HT1080 (cell line): ENCODE results near the gene NOBOX. TPM values are rescaled to one million over a fixed set of nuclear protein-coding genes. Genes with fewer than 3 reads are reported as not detected.
"Not testable (repeated sequence)": the region's sequence is repeated elsewhere in the genome, so short reads cannot be mapped to it uniquely, and the experiment has no call there.

ENCODE experiments used
- DNase-seq: peaks from one replicate; pipeline ENCODE4 v3.0.0-alpha.2; 2015; ENCODE audit warnings: low read depth
- total RNA-seq: library from RNA; depleted of rRNA; stranded (reverse); fragments of >200 nt; shearing (Covaris generic); gene quantifications from 2 replicates; pipeline ENCODE4 v1.2.3, GENCODE V29; 2014

NOBOX gene
- total RNA-seq, 1 experiment from 2014 or later, result not detected

DNA sequence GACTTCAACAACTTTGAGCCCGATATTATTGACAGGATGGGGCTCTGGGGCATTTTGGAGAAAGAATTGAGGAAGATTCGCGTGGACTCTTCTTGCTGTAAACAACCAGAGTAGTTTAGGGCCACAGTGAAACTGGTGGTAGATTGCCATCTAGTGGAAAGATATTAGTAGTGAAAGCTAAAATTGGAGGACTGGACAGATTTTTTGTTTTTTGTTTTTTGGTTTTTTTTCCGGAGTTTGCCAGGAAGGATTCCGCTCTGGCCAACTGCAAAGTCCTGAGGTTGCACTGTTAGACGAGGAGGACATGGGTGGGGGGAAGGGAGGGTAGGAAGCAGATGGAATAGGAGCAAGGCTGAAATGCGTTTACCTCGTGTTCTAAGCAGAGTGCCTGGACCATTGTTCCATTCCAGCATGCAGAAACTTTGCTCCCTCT, 11.7 kb downstream of the NOBOX start:
- peak; percentile 62 for DNase-seq

DNA sequence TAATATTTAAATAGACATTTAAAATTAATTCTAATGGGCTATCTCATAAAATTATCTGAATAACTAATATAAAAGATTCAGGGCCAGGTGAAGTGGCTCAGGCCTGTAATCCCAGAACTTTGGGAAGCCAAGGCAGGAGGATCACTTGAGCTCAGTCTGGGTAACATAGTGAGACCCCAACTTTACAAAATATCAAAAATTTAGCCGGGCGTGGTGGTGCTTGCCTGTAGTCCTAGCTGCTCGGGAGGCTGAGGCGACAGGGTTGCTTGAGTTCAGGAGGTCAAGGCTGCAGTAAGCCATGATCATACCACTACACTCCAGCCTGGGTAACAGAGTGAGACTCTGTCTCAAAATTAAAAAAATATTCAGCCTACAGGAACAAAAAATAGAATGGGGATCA, 12.5 kb downstream of the NOBOX start:
- DNase-seq, result no peak

DNA sequence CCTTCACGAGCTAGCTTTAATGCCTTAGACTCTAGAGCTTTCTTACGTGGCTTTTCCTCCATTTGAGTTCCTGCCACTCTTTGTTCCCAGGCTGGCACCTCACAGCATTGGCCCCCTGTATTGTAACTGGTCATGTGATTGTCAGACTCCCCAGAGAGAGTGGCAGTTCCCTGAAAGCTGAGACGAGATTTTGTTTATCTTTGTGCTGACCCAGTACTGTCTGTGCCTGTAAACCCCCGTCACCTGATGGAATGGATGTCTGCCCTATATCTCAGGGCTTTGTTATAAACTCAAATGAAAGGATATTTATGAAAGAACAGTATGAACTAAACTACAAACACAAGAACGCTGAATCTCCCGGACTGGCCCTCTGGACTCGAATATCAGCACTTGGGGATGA, 13.0 kb downstream of the NOBOX start:
- DNase-seq, result no peak

DNA sequence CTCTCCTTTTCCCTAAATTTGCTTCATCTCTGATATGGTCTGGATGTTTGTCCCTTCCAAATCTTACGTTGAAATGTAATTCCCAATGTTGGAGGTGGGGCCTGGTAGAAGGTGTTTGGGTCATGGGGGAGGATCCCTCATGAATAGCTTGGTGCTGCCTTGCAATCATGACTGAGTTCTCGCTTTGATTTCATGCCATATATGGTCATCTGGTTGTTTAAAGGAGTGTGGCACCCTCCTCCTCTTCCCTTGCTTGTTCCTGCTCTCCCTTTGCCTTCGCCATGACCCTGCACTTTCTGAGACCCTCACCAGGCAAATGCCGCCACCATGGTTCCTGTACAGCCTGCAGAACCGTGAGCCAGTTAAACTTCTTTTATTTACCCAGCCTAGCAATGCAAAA, 14.5 kb downstream of the NOBOX start:
- no peak for DNase-seq

DNA sequence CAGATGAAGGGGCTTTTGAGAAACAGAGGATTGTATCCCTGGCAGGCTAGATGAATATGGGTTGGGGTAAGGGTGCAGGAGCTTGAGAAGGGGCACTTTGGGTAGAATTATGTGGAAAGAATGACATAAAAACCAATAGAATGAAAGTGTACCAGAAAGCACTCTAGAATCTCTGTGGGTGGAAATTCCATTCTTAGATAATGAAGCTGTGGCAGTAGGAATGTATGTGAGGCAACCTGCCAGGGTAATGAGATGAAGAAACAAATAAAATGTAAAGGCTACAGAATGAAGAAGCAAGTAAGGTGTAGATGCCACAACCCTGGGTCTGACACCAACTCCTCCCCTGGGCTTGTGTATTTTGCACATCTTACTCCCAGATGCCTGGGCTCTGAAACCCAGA, 16.8 kb downstream of the NOBOX start:
- no peak for DNase-seq

DNA sequence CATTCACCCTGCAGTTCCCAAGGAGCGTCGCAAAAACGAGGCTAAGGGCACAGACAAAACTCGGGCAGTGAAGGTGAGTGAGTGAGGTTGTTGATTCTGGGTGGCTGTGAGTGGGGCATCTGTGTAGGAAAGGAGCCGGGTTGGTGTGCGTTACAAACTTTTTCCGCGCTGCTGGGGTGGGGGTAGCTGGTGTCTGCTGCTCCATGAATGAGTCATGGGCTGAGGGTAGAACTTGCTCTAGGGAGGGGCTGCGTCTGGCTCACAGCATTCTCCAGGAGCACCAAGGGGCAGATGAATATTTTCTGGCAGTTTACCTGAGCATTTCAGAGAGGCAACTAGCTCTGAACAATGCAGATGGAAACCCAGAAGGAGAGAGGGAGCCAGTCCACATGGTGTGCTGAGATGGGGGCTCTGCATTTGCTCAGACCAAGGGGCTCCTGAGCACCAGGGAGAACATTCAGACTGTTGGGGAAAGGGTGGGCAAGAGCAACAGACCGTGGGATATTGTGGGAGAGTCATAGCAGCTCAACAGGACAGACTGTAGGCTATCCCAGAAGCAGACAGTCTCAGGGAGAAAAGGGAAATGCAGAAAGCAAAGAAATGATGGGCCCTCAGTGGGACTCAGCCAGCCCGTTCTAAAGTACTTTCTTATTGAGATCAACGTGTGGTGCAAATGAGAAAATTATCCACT, 18.8 kb downstream of the NOBOX start:
- DNase-seq, result peak; percentile 70

DNA sequence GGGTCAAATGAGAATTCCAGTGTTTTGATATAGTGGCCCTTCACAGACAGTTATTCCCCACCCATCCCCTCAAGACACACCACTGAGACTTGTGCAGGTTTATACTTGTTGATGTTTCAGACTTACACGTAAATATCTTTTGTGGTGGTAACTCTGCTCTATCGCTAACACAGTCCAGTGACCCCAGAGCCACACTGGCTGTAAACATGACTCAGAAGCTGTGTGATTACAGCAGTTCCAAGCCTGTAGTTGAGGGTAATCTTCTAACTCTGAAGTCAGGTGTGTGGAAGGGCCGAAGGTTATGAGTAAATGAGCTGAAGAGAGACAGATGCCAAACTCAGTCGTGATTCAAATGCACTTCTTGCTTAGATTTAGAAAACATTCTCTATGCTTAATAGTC, 19.4 kb downstream of the NOBOX start:
- peak; percentile 33 for DNase-seq

DNA sequence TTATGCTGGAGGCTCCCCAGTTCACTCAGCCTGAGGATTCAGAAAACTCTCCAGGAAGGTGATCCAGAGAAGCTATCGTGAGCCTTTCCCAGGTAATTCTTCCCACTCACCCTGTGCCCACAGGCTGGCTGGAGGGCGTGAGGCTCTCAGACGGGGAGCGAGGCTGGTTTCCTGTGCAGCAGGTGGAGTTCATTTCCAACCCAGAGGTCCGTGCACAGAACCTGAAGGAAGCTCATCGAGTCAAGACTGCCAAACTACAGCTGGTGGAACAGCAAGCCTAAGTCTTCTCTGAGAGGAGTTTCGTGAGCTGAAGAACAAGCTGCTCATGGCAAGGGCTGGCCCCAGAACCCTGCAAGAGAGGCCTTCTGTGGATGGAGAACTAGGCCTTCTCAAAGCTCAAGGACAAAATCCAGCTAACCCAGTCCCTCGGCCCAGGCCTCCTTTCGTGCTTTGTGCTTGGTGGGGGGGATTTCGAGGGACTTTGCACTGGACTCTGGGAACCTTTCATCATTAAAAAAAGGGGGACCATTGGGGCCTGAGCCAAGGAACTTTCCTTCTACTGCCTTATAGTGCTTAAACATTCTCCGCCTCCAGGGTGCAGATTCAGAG, 23.6 kb downstream of the NOBOX start:
- no peak for DNase-seq

DNA sequence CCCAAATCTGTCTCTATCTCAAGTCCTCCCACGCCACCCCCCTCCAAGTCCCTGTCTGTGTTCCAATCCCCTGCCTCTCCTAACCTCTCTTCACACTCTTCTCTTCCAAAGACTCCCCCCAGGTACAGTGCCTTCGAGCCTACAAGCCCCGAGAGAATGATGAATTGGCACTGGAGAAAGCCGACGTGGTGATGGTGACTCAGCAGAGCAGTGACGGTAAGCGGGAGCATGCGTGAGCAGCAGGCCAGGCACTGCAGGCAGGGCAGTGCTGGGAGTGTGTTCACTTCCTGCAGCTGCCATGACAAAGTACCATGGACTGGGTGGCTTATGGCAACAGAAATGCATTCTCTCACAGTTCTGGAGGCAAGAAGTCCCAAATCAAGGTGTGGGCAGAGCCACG, 24.8 kb downstream of the NOBOX start:
- peak; percentile 56 for DNase-seq

DNA sequence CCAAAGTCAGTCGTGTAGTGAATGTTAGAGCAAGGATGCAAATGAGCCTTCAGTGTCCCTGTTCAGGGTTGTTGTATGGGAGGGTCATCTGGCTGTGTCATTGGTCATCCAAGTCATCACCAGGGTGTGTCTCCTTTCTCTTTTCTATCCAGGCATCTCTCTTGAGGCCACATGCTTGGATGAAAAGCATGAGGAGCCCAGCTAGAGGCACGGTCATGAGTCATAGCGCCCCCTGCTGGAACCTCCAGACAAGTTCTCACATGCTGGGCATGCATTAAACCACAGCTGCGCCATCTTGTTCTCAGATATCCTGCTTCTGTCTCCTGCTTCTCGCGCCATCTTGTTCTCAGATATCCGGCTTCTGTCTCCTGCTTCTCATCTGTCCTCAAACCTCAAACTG, 34.3 kb downstream of the NOBOX start:
- not testable (repeated sequence) for DNase-seq

DNA sequence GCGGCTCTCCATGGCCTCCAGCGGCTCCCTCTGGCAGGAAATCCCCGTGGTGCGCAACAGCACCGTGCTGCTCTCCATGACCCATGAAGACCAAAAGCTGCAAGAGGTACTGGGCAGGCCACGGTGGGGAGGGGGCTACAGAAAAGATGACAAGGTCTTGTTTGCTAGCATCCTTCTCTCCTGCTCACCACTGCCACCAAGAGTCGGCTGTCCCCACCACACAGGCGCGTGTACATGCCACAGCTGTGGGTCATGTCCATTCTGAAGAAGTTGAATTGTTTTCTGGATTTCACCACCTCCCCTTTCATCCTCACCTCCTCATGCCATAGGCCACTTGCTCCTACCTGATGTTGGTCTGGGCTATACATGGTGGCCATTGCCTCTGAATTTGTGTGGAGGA, 36.2 kb downstream of the NOBOX start:
- not testable (repeated sequence) for DNase-seq

DNA sequence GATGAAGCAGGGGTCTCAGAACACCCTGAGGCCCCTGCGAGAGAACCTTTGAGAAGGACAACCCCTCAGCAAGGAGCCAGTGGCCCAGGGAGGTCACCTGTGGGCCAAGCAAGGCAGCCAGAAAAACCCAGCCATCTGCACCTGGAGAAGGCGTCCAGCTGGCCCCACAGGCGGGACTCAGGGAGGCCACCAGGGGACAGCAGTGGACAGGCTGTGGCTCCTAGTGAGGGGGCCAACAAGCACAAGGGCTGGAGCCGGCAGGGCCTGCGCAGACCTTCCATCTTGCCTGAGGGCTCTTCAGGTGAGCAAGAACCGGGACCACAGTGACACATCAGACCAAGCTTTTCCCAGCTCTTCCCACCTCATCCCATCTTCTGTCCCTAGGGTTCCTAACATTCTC, 38.0 kb downstream of the NOBOX start:
- not testable (repeated sequence) for DNase-seq

DNA sequence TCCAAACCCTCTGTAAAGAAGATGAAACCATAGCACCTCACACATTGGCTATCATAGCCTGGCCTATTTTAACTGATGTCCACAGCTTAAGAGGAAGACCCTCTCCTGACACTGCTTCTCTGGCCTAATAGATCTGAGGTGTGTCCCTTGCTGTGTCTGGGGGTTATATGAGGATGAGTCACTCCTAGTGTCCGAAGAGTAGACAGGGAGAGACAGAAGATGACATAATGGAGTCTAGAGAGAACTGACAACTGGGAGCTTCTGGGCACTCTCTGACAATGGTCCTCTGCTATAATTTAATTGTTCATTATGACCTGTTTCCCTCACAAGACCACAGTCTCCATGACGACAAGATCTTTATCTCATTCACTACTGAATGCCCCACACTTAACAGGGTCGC, 41.4 kb downstream of the NOBOX start:
- not testable (repeated sequence) for DNase-seq

DNA sequence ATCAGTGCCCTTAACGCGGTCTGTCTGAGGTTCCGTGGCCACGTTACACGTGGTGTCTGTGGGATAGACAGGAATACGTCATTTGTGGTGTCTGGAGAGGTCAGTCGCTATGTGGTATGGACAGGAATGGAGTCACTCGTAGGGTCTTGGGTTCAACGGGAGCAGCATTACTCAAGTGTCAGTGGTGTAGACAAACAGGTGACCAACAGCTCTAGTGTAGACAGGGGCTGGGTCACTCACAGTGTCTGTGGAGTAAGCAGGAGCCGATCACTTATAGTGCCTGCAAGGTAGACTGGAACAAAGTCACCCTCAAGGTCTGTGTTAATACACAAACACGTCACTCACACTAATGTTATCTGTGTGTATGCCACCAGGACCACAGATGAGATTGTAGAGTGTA, 46.6 kb downstream of the NOBOX start:
- not testable (repeated sequence) for DNase-seq

DNA sequence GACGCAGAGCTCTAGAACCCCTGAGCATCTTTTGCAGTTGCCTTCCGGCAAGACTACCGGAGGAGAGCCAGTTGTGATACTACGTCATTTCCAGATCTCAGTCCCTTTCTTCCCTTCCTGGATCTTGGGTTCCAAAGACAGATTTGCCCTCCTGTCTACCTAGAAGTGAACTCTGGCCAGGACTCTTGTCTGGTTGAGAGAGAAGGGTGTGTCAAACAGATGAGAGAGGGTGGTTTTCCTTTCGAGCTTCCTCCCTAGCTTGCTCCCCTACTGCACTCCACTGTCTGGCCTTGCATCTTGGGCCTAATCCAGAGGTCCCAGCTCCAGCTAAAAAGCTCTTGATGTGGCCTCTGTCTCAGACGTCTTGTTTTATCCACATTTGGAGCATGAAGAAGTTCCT, 47.3 kb downstream of the NOBOX start:
- DNase-seq, result not testable (repeated sequence)

DNA sequence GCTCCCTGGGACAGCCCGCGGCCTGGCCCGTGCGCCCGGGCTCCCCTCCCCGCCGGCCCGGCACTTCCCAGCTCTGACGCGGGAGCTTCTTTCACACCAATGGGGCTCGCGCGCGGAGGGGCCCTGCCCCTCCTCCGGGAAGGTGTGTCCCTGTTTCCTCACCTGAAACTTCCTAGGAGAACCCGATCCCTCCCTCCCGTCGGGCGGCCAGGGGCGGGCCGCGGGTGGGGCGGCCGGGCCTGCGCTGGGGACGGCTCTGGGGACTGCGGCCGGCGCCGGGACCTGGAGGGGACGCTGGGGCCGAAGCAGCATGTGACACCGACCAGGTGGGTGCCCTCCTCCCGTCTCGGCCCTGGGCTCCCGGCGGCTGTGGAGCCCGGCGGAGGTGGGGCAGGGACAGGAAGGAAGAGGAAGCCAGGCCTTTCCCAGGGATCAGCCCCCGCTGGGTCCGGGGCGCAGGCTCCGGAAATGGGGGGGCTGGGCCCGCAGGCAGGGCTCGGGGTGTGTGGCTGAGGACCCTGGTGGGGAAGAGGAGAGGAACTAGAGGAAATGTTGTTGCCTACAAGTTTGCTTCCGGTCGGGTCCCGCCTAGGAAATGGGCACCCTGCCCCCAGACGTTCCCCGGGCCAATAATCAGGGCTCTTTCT, 48.2 kb downstream of the NOBOX start, which contains the start of gene ARHGEF5:
ARHGEF5 (plus strand) TSS at position 227 of the 647 bp plus-strand sequence. CDS start 7,268 bp downstream, outside the sequence.
- not testable (repeated sequence) for DNase-seq

DNA sequence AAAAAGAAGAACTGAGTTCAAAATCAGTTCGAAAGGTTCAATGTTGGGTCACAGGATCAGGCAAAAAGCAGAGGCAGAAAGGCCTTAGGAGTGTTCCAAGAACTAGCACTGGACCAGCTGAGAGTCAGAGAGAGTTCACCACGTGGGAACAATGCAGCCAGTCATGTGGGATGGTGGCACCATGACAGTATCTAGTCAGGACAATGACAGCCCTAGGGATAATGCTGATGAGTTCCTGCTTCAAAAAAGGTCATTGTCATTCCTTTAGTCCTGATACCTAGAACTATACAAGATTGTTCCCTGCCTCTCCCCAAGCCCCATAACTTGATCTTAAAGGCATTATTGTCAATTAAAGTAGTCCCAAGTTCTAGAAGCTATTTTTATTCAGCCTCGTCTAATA, 51.8 kb downstream of the NOBOX start:
- peak; percentile 0 for DNase-seq

DNA sequence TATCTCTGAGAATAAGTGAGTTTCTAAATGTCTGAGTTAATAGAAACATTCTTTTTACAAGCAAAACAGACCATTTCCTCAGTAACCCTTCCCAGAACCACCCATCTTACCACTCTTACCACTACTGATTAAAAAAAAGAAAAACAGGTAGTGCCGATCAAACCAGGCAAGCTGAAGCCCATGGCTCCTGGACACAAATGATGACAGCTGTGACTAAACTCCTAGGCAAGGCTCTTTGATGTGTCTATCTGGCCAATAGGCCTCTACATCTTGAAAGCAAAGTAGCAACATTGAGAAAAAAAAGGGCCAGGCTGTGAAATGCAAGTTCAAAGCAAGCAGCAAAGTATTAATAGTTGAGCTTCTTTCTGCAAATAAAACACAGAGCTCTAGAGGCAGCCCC, 54.9 kb downstream of the NOBOX start:
- DNase-seq, result not testable (repeated sequence)
